ENCODE measurements around the gene TTLL11.
A peak's percentile ranks its signal among the peaks of the same experiment; 100 is the strongest.

TTLL11 gene

DNA sequence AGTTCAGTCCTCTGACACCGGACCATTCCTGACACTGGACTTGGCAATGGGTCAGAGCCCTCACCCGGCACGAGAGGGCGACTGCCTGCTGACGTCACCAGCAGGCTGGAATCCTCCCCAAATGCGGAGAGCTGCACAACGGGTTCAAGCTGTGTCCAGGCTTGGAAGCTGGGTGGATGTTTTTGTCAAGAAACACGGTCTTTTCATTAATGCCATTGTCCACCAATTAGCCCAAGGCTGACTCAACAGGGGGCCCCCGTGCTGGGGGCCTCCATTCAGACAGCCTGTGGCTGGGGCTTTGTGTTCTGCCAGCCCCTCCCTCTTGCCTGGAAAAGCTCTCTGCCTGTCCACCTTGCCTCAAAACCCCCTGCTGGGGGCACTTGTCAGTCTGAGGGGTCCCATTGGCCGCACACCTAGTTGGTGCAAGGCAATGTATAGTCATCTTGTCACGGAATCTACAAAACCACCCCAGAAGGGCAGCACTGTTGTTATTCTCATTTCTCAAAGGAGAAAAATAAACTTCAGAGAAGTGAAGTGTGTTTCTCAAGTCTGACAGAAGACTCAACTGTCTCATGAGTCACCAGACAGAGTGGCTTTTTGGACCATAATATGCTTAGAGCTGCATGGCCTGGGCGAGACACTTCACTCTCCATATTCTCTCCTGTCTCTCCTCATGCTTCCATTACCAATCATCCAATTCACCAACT is 41.9 kb upstream of the TTLL11 start:
- Histone ChIP-seq H3K36me3 (replicated peaks) (no peaks in the 10 kb centered on the region), H3K4me3 (ENCODE audit: low read depth, low read length) (no peak overlapping the region), H3K27ac (no peak overlapping the region), H3K27me3 (replicated peaks) (no peaks in the 10 kb centered on the region)
- in situ Hi-C loops (cut with HindIII; ENCODE audit: low pct_ligation_motif_present, low sequenced_read_pairs), result no loop called here
- DNase-seq, result peak; percentile 17
- TF ChIP-seq, protein P1, sequence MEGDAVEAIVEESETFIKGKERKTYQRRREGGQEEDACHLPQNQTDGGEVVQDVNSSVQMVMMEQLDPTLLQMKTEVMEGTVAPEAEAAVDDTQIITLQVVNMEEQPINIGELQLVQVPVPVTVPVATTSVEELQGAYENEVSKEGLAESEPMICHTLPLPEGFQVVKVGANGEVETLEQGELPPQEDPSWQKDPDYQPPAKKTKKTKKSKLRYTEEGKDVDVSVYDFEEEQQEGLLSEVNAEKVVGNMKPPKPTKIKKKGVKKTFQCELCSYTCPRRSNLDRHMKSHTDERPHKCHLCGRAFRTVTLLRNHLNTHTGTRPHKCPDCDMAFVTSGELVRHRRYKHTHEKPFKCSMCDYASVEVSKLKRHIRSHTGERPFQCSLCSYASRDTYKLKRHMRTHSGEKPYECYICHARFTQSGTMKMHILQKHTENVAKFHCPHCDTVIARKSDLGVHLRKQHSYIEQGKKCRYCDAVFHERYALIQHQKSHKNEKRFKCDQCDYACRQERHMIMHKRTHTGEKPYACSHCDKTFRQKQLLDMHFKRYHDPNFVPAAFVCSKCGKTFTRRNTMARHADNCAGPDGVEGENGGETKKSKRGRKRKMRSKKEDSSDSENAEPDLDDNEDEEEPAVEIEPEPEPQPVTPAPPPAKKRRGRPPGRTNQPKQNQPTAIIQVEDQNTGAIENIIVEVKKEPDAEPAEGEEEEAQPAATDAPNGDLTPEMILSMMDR (IDR thresholded peaks at IDR 0.05; ENCODE audit: low read depth, low read length, missing control alignments), result no peak

DNA sequence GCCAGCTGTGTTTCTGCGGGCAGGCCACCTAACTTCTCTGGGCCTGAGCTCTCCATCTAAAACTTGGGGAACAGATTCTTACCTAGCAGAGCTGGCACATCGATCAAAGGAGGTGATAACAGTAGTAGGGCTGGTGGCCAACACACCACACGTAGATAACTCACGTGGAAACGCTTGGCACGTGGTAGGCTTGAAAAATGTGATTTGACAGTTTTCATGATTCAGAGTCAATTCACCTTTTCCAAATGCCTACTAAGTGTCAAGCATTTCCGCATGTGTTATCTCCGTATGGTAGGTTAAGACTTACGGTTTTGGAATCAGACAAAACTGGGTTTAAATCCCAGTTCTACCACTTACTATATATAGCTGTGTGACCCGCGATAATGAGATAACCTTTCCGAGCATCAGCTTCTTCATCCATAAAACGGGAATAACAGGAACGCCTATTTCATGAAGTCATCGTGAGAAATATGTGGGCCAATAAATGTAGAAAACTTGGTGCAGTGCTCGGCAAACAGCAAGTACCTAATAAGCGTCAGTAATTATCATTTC is 41.0 kb upstream of the TTLL11 start:
- Histone ChIP-seq H3K36me3 (replicated peaks) (no peaks in the 10 kb centered on the region), H3K27me3 (replicated peaks) (no peaks in the 10 kb centered on the region), H3K27ac (no peak overlapping the region), H3K4me3 (ENCODE audit: low read depth, low read length) (no peak overlapping the region)
- TF ChIP-seq, protein P1 (IDR thresholded peaks at IDR 0.05; ENCODE audit: low read depth, low read length, missing control alignments), result no peak
- in situ Hi-C loops (cut with HindIII; ENCODE audit: low pct_ligation_motif_present, low sequenced_read_pairs), result no loop called here
- no peak for DNase-seq

DNA sequence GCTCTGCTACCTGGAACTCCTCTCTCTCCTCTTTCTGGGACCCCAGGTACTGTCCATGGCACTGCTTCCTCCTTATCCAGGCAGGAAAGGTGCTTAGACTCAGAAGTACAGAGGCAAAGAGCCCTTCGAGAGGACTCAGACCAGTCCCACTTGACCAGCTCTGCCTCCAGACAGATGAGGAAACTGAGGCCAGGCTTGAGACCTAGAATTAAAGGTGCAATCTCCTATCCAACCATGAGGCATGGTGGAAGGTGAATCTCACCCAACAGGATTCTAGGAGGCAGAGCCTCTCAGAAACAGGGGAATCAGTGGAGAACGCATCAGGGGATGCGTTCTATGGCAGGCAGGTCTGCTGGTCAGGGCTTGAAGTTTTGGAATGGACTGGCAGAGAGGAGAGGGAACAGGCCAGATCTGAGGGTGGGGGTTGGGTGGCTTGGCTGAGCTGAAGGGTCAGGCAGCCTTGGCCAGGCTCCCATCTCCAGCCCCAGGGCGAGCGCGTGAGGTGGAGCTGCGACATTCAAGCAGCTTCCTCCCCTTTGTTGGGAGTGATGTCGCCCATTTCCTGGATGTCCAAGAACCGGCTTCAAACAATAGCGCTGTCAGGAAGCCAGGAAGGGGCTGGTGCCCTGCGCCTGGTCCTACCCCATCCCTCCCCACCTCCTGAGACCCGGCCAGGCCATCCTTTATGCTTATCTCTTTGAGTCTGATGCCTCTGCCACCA is 40.3 kb upstream of the TTLL11 start:
- H3K4me3 ChIP-seq (ENCODE audit: low read depth, low read length), result no peak overlapping the region
- TF ChIP-seq, protein P1 (IDR thresholded peaks at IDR 0.05; ENCODE audit: low read depth, low read length, missing control alignments), result no peak
- H3K27ac ChIP-seq, result no peak overlapping the region
- no peak for DNase-seq
- in situ Hi-C loops (cut with HindIII; ENCODE audit: low pct_ligation_motif_present, low sequenced_read_pairs), result no loop called here
- H3K27me3 ChIP-seq (replicated peaks), result no peaks in the 10 kb centered on the region
- H3K36me3 ChIP-seq (replicated peaks), result no peaks in the 10 kb centered on the region

DNA sequence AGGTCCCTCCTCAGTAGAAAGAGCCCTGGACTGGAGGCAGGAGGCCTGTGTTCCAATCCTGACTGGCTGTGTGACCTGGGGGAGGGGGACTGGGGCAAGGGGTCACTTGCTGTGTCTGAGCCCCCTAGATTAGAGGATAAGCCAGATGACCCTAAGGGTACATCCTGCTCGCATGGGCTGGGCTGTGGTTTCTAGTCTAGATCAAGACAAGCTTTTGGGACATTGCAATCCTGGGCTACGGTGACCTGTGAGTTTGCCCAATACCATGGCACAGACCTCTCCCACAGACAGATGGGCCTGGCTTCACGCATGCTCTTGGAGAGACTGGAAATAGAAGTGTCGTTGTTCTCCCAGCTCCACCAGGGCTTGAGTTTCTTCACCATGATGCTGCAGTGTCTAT is 39.4 kb upstream of the TTLL11 start:
- H3K27ac ChIP-seq, result no peak overlapping the region

DNA sequence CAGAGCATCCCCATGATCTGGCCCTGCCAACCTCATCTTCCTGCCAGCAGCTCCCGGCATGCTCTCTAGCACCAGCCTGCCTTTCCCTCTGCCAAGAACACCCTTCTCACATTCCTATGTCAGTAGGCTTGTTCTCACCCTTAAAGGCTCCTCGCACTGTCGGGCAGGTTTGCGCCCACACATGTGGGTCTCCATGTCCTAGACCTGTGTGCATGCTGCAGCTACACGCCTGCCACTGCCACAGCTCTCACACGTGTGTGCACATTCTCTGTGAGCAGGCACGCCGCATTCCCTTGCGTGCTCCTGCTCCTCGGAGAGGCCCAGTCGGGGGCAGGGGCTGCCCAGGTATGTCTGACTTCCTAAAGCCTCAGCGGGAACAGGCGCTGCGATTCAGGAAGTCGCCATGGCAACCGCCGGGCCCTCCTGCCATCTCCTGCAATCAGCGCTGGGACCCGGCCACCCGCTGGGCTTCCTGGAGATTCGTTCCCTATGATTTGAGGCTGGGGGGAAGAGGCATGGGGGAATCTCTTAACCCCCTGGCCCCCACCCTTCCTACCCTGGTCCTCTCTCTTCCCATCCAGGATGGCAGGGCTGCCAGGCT is 38.4 kb upstream of the TTLL11 start:
- in situ Hi-C loops (cut with HindIII; ENCODE audit: low pct_ligation_motif_present, low sequenced_read_pairs), result no loop called here
- TF ChIP-seq, protein P1 (IDR thresholded peaks at IDR 0.05; ENCODE audit: low read depth, low read length, missing control alignments), result no peak
- no peak overlapping the region for H3K4me3 ChIP-seq (ENCODE audit: low read depth, low read length)
- H3K27me3 ChIP-seq (replicated peaks), result no peaks in the 10 kb centered on the region
- H3K27ac ChIP-seq, result no peak overlapping the region
- no peak for DNase-seq
- H3K36me3 ChIP-seq (replicated peaks), result no peaks in the 10 kb centered on the region

More for the DNA sequence above, 39.4 kb upstream of the TTLL11 start:
- in situ Hi-C loops (cut with HindIII; ENCODE audit: low pct_ligation_motif_present, low sequenced_read_pairs), result no loop called here
- H3K27me3 ChIP-seq (replicated peaks), result no peaks in the 10 kb centered on the region
- no peaks in the 10 kb centered on the region for H3K36me3 ChIP-seq (replicated peaks)
- no peak overlapping the region for H3K4me3 ChIP-seq (ENCODE audit: low read depth, low read length)
- DNase-seq, result no peak
- TF ChIP-seq, protein P1 (IDR thresholded peaks at IDR 0.05; ENCODE audit: low read depth, low read length, missing control alignments), result no peak
